Muscle layer of colon (tissue), 2 donors: ENCODE results near the gene ZNF280B.

Experiments
- H3K27ac ChIP-seq: one replicate; pipeline ENCODE4 v1.7.0; 2013; ENCODE audit warnings: low read depth, mild to moderate bottlenecking, low read length, moderate library complexity
- H3K27me3 ChIP-seq, 2 donors: one replicate each; pipeline ENCODE4 v1.7.0; 2013; ENCODE audit warnings: low read length in 2 of 2, mild to moderate bottlenecking in 2 of 2; ENCODE audit not compliant: insufficient read depth in 2 of 2, control insufficient read depth in 1 of 2
- H3K36me3 ChIP-seq: one replicate; pipeline ENCODE4 v1.7.0; 2013; ENCODE audit warnings: mild to moderate bottlenecking, low read length; ENCODE audit not compliant: insufficient read depth
- H3K4me1 ChIP-seq: one replicate; pipeline ENCODE4 v1.7.0; 2013; ENCODE audit warnings: mild to moderate bottlenecking, low read length; ENCODE audit not compliant: insufficient read depth
- H3K4me3 ChIP-seq, 2 donors: one replicate each; pipeline ENCODE4 v1.7.0; 2013; ENCODE audit warnings: low read length in 2 of 2, low read depth in 1 of 2, mild to moderate bottlenecking in 1 of 2, moderate library complexity in 1 of 2
- H3K9ac ChIP-seq: one replicate; pipeline ENCODE4 v1.7.0; 2013; ENCODE audit warnings: low read length
- H3K9me3 ChIP-seq: one replicate; pipeline ENCODE4 v1.7.0; 2013; ENCODE audit warnings: mild to moderate bottlenecking, low read length
- donor health status: abdominal sarcoma.
- donor health status: Adenocarcinoma of cecum.

The ZNF280B gene, protein sequence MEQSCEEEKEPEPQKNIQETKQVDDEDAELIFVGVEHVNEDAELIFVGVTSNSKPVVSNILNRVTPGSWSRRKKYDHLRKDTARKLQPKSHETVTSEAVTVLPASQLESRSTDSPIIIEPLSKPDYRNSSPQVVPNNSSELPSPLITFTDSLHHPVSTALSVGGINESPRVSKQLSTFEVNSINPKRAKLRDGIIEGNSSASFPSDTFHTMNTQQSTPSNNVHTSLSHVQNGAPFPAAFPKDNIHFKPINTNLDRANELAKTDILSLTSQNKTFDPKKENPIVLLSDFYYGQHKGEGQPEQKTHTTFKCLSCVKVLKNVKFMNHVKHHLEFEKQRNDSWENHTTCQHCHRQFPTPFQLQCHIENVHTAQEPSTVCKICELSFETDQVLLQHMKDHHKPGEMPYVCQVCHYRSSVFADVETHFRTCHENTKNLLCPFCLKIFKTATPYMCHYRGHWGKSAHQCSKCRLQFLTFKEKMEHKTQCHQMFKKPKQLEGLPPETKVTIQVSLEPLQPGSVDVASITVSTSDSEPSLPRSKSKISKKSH

DNA sequence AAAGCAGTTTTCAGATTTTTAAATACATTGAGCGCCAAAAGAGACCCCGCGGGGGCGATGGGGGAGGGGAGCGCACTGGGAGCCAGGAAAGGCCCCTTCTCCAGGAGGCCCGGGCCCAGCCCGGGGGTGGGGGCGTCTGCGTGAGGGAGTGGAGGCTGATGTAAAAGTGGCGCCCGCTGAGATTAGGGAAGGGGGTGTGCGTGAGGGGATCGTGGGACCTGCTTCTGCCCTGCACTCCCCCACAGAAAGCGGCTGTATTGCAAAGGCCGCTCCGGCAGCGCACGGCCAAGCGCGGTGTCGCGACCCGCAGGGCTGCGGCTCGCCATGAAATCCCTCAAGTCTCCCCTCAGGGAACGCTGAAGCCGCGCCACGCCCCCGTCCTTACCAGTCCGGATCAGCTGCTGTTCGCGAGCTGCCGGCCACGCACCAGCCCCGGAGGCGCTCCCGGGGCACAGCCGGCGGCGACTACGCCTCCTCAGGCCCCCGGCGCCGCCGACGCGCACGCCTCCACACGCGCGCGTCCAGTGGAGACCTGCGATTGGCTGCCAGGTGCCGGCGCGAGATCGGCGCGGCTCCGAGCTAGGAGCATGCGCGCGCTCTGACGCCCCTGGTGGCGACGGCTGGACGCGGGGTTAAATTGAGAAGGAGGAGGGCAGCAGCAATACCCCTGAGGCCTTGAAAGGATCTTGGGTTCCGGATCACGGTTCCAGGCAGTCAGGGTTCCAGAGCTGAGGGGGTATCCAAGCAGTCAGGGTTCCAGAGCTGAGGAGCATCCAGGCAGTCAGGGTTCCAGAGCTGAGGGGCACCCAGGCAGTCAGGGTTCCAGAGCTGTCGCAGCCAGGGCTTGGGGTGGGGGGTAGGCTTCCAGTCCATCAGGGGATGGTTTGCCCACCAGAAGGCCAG, at the start of gene ZNF280B:
Gene ZNF280B, minus strand, starts transcription at position 469 of the 903 bp plus-strand sequence. CDS start 19,344 bp downstream, outside the sequence.
- no peaks in the 10 kb centered on the region for H3K4me1 ChIP-seq
- H3K4me3 ChIP-seq = peak within 1 kb of the TSS; percentile 54 to 68
- peak within 1 kb of the TSS; percentile 75 for H3K27ac ChIP-seq
- H3K36me3 ChIP-seq = no peaks in the 10 kb centered on the region
- H3K9ac ChIP-seq = no peak within 1 kb of the TSS
- no peaks in the 10 kb centered on the region for H3K9me3 ChIP-seq
- no peaks in the 10 kb centered on the region for H3K27me3 ChIP-seq

DNA sequence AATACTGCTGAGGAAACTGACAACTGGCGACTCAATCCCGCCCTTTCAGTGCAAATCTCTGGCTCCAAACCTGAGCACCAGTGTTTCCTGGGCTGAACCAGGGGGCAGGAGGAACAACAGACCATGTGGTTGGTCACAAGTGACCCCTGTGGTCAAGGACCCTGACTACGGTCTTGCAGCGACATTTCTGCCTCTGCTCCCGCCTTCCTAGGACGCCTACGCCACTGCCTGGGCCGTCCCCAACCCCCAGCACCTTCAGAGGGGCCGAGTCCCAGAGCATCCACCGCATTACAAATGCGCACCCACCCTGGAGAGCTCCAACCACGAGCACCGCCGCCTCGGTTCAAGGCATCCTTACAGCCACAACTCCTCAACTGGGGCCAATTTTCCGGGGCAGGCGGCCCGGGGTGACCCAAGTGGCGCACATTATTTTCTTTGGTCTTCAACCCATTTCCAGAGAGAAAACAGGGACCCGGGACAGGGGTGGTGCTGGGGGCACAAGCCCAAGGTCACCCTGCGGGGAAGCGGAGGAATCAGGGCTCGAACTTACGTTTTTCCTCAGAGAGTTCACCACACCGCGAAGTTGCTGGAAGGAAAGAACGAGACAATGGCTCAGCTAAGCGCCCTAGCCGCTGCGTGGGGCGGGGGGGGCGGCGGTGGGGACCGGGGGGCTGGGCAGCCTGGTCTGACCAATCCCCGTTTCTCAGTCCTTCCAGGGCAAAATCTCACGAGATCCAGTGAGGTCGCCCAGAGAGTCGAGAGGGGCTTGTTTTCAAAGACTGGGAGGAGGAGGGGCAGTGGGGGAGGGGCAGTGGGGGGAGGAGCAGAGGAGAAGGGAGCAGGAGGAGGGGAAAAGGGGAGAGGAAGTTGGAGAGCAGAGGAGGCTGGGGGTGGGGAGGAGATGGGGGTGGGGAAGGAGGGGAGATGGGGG, 48.7 kb upstream of the ZNF280B start:
- Histone ChIP-seq H3K9me3 (no peaks in the 10 kb centered on the region), H3K4me1 (peaks cover 4% of the 10 kb centered on the region), H3K27me3 (no peaks in the 10 kb centered on the region), H3K9ac (no peak overlapping the region), H3K27ac (no peak overlapping the region), H3K36me3 (no peaks in the 10 kb centered on the region), H3K4me3 (no peak overlapping the region)

DNA sequence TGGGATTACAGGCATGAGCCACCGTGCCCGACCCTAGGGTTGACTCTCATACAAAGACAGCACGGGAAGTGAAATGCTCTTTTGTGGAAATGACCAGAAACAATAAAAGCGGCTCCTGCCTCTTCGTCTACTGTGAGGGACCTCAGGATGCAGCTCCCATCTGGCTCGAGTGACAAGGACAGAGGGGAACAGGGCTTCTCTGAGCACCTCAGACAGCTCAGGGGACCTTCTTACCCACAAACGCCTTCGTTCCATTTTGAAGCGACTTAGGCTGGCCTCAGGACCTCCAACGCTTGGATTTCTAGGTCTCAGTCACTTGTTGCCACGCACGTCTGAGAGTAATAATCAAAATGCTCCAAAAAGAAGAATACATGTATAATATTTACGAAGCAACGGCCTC, 48.0 kb upstream of the ZNF280B start:
- no peaks in the 10 kb centered on the region for H3K9me3 ChIP-seq
- no peak overlapping the region for H3K9ac ChIP-seq
- H3K4me3 ChIP-seq = no peak overlapping the region
- H3K27ac ChIP-seq = no peak overlapping the region
- no peaks in the 10 kb centered on the region for H3K36me3 ChIP-seq
- H3K27me3 ChIP-seq = no peaks in the 10 kb centered on the region
- H3K4me1 ChIP-seq = peaks cover 4% of the 10 kb centered on the region

DNA sequence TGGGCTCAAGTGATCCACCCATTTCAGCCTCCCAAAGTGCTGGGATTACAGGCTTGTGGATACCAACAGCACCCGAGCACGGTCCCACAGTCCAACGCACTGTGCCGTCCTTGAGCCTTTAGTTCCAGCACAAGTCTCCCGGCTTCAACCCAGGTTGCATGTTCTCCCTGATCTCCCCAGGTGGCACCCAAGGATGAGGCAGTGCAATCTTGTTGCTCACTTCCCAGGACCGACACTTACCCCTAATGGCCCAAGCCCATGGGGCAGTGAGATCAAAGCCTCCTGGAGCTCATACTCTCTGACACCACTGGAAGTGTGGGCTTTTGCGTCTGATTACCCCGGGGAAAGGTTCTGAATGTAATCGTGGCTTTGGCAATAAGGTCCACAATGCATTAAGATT, 47.1 kb upstream of the ZNF280B start:
- no peaks in the 10 kb centered on the region for H3K36me3 ChIP-seq

DNA sequence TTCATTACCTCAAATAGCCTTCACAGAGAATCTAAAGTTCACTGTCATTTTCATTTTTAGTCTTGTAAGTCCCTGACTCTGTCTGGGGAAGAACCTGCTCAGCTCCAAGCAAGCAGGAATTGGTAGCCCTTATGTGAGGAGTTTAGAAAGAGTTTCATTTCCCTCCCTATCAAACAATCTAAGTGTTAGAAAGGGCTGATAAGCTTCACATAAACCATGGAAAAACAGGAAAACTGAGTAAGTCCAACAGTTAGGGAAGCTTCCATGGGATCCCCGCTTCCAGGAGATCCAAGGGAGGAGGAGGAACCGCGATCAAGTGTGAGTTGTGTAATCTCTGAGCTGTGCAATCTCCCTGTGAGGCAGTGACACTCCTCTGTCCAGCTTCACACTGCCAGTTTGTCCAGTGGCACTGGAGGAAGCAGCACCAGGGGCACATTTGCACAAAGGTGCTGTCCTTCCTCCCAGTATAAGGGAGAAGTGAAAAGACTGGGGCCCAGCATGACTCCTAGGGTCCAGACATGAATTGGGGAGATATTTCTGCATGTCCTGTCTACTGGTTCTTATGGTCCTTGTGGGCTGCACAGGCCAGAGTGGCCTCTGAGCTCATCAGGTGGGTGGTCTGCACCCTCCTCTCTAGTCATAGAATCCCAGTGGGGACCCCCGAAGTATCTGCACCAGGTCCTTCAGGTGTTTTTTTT, 46.2 kb upstream of the ZNF280B start:
- H3K27me3 ChIP-seq = no peaks in the 10 kb centered on the region
- no peaks in the 10 kb centered on the region for H3K36me3 ChIP-seq
- H3K9ac ChIP-seq = no peak overlapping the region
- no peak overlapping the region for H3K27ac ChIP-seq
- peaks cover 4% of the 10 kb centered on the region for H3K4me1 ChIP-seq
- H3K4me3 ChIP-seq = no peak overlapping the region
- H3K9me3 ChIP-seq = no peaks in the 10 kb centered on the region

More for the DNA sequence above, 47.1 kb upstream of the ZNF280B start:
- no peak overlapping the region for H3K9ac ChIP-seq
- H3K4me3 ChIP-seq = no peak overlapping the region
- no peaks in the 10 kb centered on the region for H3K9me3 ChIP-seq
- no peaks in the 10 kb centered on the region for H3K27me3 ChIP-seq
- peaks cover 4% of the 10 kb centered on the region for H3K4me1 ChIP-seq
- H3K27ac ChIP-seq = no peak overlapping the region

DNA sequence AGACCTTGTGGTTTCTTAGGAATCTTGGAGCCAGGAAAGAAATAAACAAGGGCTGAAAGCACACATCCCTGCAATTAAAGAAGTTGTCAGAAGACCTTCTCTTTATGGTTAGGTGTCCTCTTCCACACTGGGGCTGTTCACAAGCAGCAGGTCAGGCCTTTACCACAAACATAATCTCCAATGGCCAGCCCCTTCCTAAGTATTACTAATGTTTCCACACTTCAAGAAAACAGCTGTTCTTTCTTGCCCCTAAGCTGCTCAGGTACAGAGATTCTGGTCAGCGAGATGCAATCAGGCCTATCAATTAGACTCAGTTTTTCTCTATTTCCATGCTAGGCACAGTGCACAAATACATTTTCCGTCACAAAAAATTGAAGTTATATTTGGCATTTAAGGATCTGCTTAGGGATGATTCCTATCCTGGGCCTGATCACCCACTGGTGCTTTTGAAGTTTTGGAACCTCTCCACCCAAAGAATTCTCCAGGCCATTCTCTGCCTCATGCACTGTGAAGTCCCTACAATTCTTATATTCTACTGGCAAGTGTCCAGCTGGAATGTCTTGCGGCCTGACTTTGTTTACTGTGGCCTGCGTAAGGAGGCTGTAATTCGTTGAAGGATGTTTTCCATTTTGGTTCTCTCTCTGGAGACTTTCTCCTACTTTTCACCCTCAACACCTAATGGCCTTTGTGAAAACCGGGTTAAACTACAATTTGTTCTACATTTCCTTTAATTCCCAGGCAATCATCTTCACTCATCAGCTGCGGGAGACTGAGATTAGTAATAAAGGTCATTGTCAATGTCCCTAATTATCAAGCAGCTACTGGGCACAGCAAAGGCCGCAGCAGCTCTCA, 45.4 kb upstream of the ZNF280B start:
- Histone ChIP-seq H3K27me3 (no peaks in the 10 kb centered on the region), H3K36me3 (no peaks in the 10 kb centered on the region)

DNA sequence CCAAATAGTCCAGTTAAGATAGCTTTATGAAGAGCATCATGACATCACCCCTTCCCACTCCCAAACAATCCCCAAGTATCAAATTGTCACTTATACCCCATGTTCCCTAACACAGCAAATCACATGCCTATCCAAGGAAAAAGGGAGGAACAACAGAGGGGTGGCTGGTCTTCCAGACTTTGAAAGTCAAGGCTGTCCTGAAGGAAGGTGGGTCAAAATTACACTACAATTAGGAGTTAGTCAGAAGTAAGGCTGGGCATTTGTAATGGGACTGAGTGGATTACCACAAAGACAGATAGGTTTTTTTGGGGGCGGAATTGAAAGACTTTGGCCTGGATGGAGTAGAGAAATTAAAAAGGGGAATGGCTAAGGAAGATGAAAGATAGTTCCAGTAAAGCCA, 44.6 kb upstream of the ZNF280B start:
- Histone ChIP-seq H3K4me3 (no peak overlapping the region), H3K27ac (no peak overlapping the region), H3K9ac (no peak overlapping the region), H3K36me3 (no peaks in the 10 kb centered on the region), H3K4me1 (peaks cover 4% of the 10 kb centered on the region), H3K9me3 (no peaks in the 10 kb centered on the region), H3K27me3 (no peaks in the 10 kb centered on the region)

More for the DNA sequence above, 45.4 kb upstream of the ZNF280B start:
- Histone ChIP-seq H3K9ac (no peak overlapping the region), H3K4me1 (peaks cover 4% of the 10 kb centered on the region), H3K9me3 (no peaks in the 10 kb centered on the region), H3K27ac (no peak overlapping the region), H3K4me3 (no peak overlapping the region)

DNA sequence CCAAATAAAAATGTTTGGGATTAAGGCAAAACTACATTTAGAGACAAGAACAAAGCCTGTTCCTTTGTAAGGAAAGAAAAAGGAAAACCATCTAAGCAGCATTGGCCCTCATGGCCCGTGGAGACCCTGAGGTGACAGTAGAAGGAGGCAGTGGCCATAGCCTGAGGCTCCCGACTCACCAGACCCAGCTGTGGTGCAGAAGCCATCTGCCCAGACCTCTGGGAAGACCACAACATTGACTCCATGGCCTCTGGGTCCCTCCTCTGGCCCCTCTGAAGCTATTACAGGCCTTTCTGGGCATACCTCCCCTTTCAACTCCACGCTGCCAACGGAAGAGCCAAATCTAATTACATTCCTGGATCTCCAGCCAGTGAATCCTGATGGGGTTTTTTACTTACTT, 44.1 kb upstream of the ZNF280B start:
- H3K27me3 ChIP-seq = no peaks in the 10 kb centered on the region
- peaks cover 4% of the 10 kb centered on the region for H3K4me1 ChIP-seq
- no peak overlapping the region for H3K4me3 ChIP-seq
- no peak overlapping the region for H3K9ac ChIP-seq
- no peaks in the 10 kb centered on the region for H3K36me3 ChIP-seq
- no peak overlapping the region for H3K27ac ChIP-seq
- no peaks in the 10 kb centered on the region for H3K9me3 ChIP-seq

DNA sequence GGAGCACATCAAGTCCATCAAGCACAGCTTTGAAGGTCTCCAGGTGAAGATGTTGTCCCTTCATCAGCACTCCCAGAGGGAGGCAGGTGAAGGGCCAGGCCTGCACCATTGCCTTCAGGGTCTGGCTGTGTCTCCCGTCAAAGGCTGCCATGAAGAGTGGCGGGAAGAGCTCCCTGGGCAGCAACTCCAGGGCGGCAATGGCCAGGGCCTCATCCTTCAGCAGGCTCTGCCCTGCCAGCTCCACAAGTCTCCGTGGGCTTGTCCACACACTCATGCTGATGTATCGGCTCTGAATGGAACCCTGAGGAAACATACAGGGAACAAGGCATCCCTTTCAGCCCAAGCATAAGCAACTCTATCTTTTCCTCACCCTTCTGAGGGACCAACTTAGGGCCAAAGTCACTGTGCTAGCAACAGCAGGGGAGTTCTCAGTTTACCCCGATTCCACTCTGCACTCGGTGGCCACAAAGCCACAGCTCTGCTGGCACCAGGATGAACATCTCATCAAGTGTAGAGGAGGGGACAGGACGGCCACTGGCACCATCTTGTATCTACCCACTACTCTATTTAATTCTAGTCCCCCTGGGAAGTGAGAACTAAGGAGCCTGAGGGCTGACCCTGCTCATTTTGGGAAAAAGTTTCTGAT, 42.4 kb upstream of the ZNF280B start:
- H3K27ac ChIP-seq = no peak overlapping the region
- H3K27me3 ChIP-seq = no peaks in the 10 kb centered on the region
- H3K36me3 ChIP-seq = no peaks in the 10 kb centered on the region
- H3K4me3 ChIP-seq = no peak overlapping the region
- no peak overlapping the region for H3K9ac ChIP-seq
- H3K4me1 ChIP-seq = peaks cover 4% of the 10 kb centered on the region
- no peaks in the 10 kb centered on the region for H3K9me3 ChIP-seq
